Measurements from ENCODE around the gene B4GALNT4.

- TF ChIP-seq POLR2A (IDR thresholded peaks at IDR 0.05; ENCODE audit: low read depth, low read length) (no peak), TAF1 (IDR thresholded peaks at IDR 0.05; ENCODE audit: borderline replicate concordance, low read depth, low read length) (no peak)
These were observed 60.1 kb downstream of the B4GALNT4 start for GRCh38 chr11:429391-429790.
